Subcutaneous abdominal adipose tissue (tissue), 5 donors: Measurements from ENCODE around the gene EXOC6B.
"Not testable (repeated sequence)": the region's sequence is repeated elsewhere in the genome, so short reads cannot be mapped to it uniquely, and the experiment has no call there.

ENCODE experiments used
- H3K27ac ChIP-seq: one replicate; pipeline ENCODE4 v1.7.0; 2013; ENCODE audit warnings: low read depth, mild to moderate bottlenecking, inconsistent platforms, low read length, moderate library complexity
- H3K27me3 ChIP-seq, 5 donors: one replicate each; pipeline ENCODE4 v1.7.0; 2013; ENCODE audit warnings: low read length in 5 of 5, inconsistent platforms in 1 of 5; ENCODE audit not compliant: control insufficient read depth in 5 of 5, insufficient read depth in 4 of 5
- H3K36me3 ChIP-seq, 5 donors: one replicate each; pipeline ENCODE4 v1.7.0; 2013; ENCODE audit warnings: low read length in 5 of 5; ENCODE audit not compliant: control insufficient read depth in 5 of 5, insufficient read depth in 5 of 5
- H3K4me1 ChIP-seq, 5 donors: one replicate each; pipeline ENCODE4 v1.7.0; 2013; ENCODE audit warnings: low read length in 5 of 5, mild to moderate bottlenecking in 3 of 5, moderate library complexity in 1 of 5; ENCODE audit not compliant: control insufficient read depth in 5 of 5, insufficient read depth in 5 of 5
- H3K4me3 ChIP-seq, 5 donors: one replicate each; pipeline ENCODE4 v1.7.0; 2013; ENCODE audit warnings: low read length in 5 of 5, low read depth in 1 of 5
- H3K9ac ChIP-seq, 5 donors: one replicate each; pipeline ENCODE4 v1.7.0; 2013; ENCODE audit warnings: low read length in 5 of 5, mild to moderate bottlenecking in 4 of 5, moderate library complexity in 3 of 5
- H3K9me3 ChIP-seq, 5 donors: one replicate each; pipeline ENCODE4 v1.7.0; 2013; ENCODE audit warnings: low read length in 5 of 5; ENCODE audit not compliant: control insufficient read depth in 5 of 5
- donor health status: healthy.
- donor health status: healthy.
- donor health status: healthy.
- donor health status: healthy.
- donor health status: healthy.

EXOC6B gene

DNA sequence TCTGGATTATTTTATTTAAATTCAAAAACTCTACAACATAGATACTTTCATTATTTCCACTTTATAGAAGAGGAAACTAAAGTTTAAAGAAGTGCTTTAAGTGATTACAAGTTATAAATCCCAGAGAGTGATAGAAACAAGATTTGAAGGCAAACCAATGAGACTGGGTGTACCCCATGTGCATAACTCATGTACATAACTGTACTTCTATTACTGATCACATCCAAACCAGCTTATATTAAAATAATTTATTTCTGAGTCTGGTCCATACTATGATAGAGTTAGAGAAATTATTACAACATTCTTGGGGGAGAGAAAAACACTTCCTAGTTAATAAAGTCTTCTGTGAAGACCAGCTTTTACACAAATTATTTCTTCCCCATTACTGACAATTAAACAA, 221.4 kb downstream of the EXOC6B start:
- no peaks in the 10 kb centered on the region for H3K9me3 ChIP-seq
- H3K27me3 ChIP-seq = no peaks in the 10 kb centered on the region
- H3K4me1 ChIP-seq = peaks cover 0 to 10% (median 0%) of the 10 kb centered on the region in 5 donors
- no peak overlapping the region for H3K9ac ChIP-seq
- H3K27ac ChIP-seq = no peak overlapping the region
- H3K36me3 ChIP-seq = no peaks in the 10 kb centered on the region
- H3K4me3 ChIP-seq = no peak overlapping the region

DNA sequence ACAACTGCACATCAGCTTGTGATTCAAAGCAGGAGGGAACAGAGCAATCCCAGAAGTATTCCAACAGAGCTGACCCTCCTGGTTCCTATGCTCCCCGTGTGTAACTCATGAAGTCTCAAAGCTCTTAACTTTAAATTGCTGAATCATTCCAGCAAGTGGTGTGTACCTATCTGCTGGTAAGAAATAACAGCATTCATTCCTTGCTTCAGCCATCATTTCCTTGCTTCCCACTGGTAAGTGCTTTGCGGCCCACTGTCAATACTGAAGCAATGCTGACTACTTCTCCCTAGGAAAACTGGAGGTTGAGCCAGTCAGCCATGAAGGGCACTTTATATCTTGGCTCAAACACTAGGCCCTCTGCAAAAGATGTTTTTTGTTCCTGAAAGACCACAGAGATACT, 222.4 kb downstream of the EXOC6B start:
- Histone ChIP-seq H3K27me3 (no peaks in the 10 kb centered on the region), H3K9me3 (no peaks in the 10 kb centered on the region), H3K9ac (no peak overlapping the region), H3K4me3 (no peak overlapping the region), H3K4me1 (peaks cover 0 to 10% (median 0%) of the 10 kb centered on the region in 5 donors), H3K27ac (no peak overlapping the region), H3K36me3 (no peaks in the 10 kb centered on the region)

- no peaks in the 10 kb centered on the region for H3K27me3 ChIP-seq
- H3K4me1 ChIP-seq = peaks cover 0 to 10% (median 0%) of the 10 kb centered on the region in 5 donors
- H3K27ac ChIP-seq = no peak overlapping the region
- peak overlapping the region in 1 of 5 donors; percentile 1 for H3K9ac ChIP-seq
- no peaks in the 10 kb centered on the region for H3K9me3 ChIP-seq
- no peak overlapping the region for H3K4me3 ChIP-seq
- no peaks in the 10 kb centered on the region for H3K36me3 ChIP-seq
These were observed 223.1 kb downstream of the EXOC6B start for GRCh38 chr2:72602711-72603110.

GRCh38 chr2:72602095-72602494, 223.7 kb downstream of the EXOC6B start:
- peaks cover 0 to 10% (median 0%) of the 10 kb centered on the region in 5 donors for H3K4me1 ChIP-seq

GRCh38 chr2:72583836-72584235, 242.0 kb downstream of the EXOC6B start:
- not testable (repeated sequence) for H3K27ac ChIP-seq, H3K27me3 ChIP-seq, H3K9ac ChIP-seq, H3K4me3 ChIP-seq, H3K9me3 ChIP-seq, H3K36me3 ChIP-seq, H3K4me1 ChIP-seq

More at GRCh38 chr2:72602095-72602494, 223.7 kb downstream of the EXOC6B start:
- Histone ChIP-seq H3K27me3 (no peaks in the 10 kb centered on the region), H3K9me3 (no peaks in the 10 kb centered on the region), H3K9ac (no peak overlapping the region), H3K4me3 (no peak overlapping the region), H3K27ac (no peak overlapping the region), H3K36me3 (no peaks in the 10 kb centered on the region)

- no peak overlapping the region for H3K4me3 ChIP-seq
- no peak overlapping the region for H3K9ac ChIP-seq
- no peaks in the 10 kb centered on the region for H3K9me3 ChIP-seq
- no peaks in the 10 kb centered on the region for H3K36me3 ChIP-seq
- H3K27ac ChIP-seq = no peak overlapping the region
- H3K4me1 ChIP-seq = peaks cover 0 to 5% (median 0%) of the 10 kb centered on the region in 5 donors
- H3K27me3 ChIP-seq = no peaks in the 10 kb centered on the region
These were observed 242.5 kb downstream of the EXOC6B start for GRCh38 chr2:72583376-72583775.

DNA sequence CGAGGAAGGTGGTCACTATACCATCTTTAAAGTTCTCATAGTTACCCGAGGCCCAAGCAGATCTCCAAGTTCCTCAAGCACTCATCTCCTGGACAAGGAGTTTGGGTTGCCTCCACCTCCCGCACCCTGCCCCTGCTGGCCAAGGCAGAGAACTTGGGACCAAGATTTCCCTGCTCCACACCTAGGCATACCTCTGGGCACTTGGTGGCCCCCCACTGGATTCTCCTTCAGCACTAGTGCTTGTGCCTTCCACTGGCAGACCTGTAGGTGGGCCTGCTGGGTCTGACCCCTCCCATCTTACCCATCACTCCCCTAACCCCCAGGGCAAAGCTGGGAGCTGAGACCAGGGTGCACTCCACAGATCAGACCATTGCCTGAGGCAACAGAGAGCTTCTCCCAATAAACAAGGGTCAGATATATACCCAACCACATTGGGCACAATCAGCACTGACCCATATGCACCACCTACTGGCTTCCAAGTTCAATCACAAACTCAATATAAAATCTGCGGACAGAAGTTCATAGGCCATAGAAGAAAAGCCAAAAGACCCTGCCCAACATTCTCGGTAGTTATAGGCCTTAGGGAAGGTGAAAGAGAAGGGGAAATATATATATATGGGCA, 244.2 kb downstream of the EXOC6B start:
- H3K36me3 ChIP-seq = no peaks in the 10 kb centered on the region
- no peak overlapping the region for H3K4me3 ChIP-seq
- no peaks in the 10 kb centered on the region for H3K27me3 ChIP-seq
- H3K9ac ChIP-seq = no peak overlapping the region
- no peak overlapping the region for H3K27ac ChIP-seq
- H3K9me3 ChIP-seq = no peaks in the 10 kb centered on the region
- peaks cover 0 to 11% (median under 1%) of the 10 kb centered on the region in 5 donors for H3K4me1 ChIP-seq

GRCh38 chr2:72579591-72580180, 246.1 kb downstream of the EXOC6B start:
- Histone ChIP-seq H3K4me1 (peaks cover 0 to 17% (median 7%) of the 10 kb centered on the region in 5 donors), H3K4me3 (no peak overlapping the region), H3K27me3 (no peaks in the 10 kb centered on the region), H3K36me3 (no peaks in the 10 kb centered on the region), H3K9ac (no peak overlapping the region), H3K9me3 (no peaks in the 10 kb centered on the region), H3K27ac (no peak overlapping the region)

- Histone ChIP-seq H3K9ac (no peak overlapping the region), H3K9me3 (no peaks in the 10 kb centered on the region), H3K27ac (no peak overlapping the region), H3K4me1 (peaks cover 0 to 13% (median 7%) of the 10 kb centered on the region in 5 donors), H3K36me3 (peaks cover 0 to 7% (median 0%) of the 10 kb centered on the region in 5 donors), H3K4me3 (no peak overlapping the region), H3K27me3 (no peaks in the 10 kb centered on the region)
These were observed 249.0 kb downstream of the EXOC6B start for GRCh38 chr2:72576861-72577260.

DNA sequence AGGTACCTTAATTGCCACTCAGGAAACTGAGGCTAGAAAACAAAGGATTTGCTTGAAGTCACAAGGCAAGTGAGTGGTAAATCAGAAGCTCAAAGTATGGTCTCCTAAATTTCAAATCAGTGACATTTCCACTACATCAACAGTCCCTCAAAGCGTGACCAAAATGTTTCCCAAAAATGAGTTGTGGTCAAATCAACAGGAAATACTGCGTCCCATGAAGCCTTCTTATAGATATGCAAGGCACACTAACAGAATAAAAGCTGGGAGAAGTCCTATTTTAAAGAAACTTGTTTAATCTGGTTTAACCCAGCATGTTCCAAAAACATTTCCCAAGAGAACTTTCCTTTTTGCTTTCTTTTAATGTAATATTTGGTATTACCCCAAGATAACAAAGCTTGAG, 249.4 kb downstream of the EXOC6B start:
- Histone ChIP-seq H3K36me3 (peaks cover 0 to 7% (median 0%) of the 10 kb centered on the region in 5 donors), H3K4me1 (peaks cover 0 to 13% (median 7%) of the 10 kb centered on the region in 5 donors), H3K27ac (no peak overlapping the region), H3K9me3 (no peaks in the 10 kb centered on the region), H3K9ac (no peak overlapping the region), H3K4me3 (no peak overlapping the region), H3K27me3 (no peaks in the 10 kb centered on the region)
